ENCODE data around the gene PRR5.

Gene PRR5

DNA sequence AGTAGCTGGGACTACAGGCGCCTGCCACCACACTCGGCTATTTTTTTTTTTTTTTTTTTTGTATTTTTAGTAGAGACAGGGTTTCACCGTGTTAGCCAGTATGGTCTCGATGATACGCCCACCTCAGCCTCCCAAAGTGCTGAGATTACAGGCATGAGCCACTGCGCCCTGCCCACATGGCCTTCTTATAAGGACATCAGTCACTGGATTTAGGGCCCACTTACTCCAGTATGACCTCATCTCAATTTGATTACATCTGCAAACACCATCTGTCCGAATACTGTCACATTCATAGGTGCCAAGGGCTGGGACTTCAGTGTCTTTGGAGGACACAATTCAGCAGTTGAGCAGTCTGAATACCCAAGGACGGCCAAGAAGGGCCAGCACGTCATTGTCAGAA, 8.2 kb upstream of the PRR5 start:
- DNase-seq (ENCODE audit: low read depth): no peak

DNA sequence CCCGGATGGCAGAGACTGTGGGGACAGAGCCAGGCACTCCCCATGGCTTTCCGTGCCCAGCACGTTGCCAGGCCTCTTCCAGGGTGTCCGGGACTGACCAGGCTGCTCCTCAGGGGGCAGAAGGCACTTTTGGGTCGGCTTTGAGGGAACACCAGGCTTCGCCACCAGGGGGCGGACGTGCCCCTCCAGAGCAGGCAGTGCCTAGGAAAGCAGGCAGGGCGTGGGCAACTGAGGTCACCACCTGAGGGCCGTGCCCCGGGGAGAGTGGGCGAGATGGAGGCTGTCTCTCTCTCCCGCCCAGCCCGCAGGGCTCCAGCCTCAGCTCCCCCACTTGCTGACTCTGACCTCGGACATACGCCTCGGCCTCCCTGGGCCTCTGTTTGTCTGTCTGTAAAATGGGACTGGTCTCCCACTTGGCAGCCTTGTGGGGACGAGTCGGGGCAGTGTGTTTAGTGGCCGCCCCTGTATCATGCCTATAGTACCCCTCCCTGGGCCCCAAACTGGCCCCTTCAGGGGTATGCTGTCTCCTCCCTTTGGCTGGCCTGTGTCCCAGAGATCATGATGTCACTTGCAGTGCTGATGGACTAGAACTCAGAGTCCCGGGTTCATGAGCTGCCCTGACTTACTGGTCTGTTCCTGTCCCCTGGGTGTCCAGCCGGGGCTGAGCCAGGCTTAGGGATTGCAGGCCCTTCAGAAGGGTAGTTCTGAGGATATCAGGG, 4.4 kb upstream of the PRR5 start:
- DNase-seq (ENCODE audit: low read depth): peak; percentile 57

- peak; percentile 97 for DNase-seq (ENCODE audit: low read depth)
Observed at GRCh38 chr22:44698531-44699421, 3.2 kb upstream of the PRR5 start.

DNA sequence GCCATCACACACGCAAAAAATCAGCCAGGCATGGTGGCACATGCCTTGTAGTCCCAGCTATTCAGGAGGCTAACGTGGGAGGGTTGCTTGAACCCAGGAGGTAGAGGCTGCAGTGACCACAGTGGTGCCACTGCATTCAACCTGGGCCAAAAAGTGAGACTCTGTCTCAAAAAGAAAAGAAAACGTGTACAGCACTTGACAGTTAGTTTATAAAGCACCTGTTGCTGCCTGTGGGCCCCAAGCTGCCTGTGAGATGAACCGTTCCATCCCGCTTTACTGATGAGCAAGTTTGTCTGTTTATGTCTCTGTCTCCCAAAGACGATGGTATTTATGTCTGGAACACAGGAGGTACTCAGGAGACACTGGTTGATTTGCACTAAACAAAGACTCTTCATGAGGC, 1.5 kb upstream of the PRR5 start:
- no peak for DNase-seq (ENCODE audit: low read depth)

GRCh38 chr22:44701187-44701790, 715 bp upstream of the PRR5 start:
- no peak for DNase-seq (ENCODE audit: low read depth)

DNA sequence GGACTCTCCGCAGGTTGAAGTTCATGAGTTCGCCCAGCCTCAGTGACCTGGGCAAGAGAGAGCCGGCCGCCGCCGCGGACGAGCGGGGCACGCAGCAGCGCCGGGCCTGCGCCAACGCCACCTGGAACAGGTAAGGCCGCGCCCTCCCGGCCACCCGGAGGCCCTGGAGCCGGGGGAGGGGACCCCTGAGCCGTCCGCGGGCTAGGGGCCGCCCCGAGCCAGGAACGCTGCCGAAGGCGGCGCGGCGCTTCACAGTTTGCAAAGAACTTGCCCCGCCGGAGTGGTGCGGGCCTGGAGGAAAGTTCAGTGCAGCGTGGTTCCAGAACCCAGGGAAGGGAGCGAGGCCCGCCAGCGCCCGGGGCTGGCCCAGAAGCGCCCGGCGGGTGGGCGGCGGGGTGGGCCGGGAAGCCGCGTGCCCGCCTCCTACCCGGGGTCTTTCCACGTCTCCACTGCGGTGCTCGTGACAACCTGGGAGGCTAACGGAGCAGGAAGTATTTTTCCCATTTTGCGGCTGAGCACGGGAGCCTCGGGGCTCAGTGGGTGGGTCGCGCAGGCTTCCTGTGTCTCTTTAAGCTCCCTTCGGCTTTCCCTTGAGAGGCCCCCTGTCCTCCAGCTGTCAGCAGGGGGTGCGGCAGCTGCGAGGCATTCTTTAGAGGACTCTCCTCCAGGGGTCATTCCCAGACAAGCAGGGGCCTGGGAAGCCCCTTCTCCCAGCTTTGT, 635 bp downstream of the PRR5 start:
- no peak for DNase-seq (ENCODE audit: low read depth)

GRCh38 chr22:44703255-44703870, 1.4 kb downstream of the PRR5 start:
- DNase-seq (ENCODE audit: low read depth): no peak

DNA sequence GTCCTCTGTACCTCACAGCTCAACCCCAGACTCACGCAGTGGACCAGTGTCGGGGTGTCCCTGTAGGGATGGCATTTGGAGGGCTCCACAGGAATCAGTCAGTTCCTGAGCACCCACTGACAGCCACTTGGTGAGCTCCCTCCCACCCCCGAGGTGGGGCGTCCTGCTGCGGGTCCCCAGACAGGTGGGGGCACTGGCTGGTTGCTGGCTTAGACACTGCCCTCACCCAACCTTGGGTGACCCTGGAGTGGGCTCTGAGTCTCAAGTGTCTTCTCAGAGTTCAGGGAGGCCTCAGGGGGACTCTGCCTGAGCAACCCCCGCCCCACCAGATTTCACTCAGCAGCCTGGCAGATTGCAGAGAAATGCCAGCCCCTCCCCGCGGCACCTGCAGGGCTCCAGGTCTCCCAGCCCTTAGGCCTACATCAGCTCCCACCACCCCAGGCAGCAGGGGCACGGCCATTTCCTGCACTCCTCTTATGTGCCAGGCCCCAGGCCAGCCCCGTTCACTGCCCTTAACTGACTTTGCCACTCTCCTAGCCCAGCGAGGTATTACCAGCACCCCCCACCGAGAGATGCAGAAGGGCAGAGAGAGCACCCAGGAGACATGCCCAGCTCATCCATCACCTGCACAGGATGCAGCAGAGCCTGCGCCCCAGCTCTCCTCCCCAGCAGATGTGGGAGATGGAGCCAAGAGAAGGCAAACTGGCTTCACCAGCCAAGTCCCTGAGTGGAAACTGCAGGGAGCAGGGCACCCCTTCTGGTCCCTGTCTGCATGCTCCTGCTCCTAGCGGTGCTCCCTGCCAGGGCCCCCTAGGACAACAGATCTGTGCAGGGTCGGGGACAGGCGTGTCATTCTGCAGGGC, 2.4 kb downstream of the PRR5 start:
- no peak for DNase-seq (ENCODE audit: low read depth)

DNA sequence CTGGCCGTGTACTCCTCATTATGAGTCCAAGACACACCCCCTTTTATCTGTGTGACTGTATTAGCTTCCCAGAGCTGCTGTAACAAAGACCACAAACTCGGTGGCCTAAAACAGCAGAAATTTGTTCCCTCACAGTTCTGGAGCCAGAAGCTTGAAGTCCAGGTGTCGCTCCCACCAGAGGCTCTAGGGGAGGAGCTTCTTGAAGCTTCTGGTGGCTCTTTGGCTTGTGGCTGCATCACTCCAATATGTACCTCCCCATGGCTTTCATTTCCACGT, 3.0 kb downstream of the PRR5 start:
- DNase-seq (ENCODE audit: low read depth): no peak

GRCh38 chr22:44706488-44706887, 4.5 kb downstream of the PRR5 start:
- no peak for DNase-seq (ENCODE audit: low read depth)

DNA sequence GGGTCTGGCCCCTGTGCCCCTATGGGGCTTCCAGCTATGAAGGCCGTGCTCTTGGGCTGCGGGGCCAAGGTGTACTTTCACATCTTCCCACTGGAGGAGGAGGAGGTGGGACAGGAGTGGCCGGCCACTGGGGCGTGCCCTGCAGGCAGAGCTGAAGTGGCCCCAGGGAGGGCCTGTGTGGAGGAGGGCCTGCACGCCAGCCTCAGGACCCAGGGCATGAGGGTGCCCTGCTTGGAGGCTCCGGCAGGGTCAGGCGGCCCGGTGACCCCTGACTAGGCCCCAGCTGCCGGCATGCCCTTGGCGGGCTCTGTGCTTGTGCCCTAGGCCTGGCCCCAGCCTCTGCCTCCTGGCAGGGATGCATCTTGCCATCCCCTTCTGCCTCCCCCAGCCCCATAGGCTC, 5.2 kb downstream of the PRR5 start:
- no peak for DNase-seq (ENCODE audit: low read depth)

- no peak for DNase-seq (ENCODE audit: low read depth)
Observed at GRCh38 chr22:44707752-44708151, 5.7 kb downstream of the PRR5 start.

DNA sequence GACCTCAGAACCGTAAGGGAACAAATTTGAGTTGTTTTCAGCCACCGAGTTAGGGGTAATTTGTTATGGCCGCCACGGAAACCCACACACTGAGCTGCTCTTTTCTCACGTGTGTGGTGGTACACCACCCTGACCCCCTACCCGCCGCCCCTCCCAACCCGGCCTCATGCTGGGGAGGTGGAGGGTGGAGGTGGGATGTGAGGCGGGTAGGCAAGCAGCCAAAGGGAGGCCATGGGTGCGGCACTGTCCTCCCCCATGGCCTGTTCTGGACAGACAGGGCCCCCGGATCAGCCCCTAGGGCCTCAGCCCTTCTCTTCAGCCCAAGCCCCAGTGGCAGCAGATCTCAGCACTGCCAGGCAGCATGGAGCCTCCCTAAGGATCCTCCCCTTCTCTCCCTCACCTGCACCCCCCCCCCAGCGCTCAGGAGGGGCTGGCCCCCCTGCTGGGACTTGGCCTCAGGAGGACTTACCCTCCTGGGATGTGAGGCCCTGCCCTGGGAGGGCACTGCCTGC, 7.9 kb downstream of the PRR5 start:
- no peak for DNase-seq (ENCODE audit: low read depth)

- DNase-seq (ENCODE audit: low read depth): no peak
Observed at GRCh38 chr22:44710474-44711240, 8.7 kb downstream of the PRR5 start.

- DNase-seq (ENCODE audit: low read depth): no peak
Observed at GRCh38 chr22:44711241-44711560, 9.2 kb downstream of the PRR5 start.

- no peak for DNase-seq (ENCODE audit: low read depth)
Observed at GRCh38 chr22:44711690-44712555, 9.9 kb downstream of the PRR5 start.

DNA sequence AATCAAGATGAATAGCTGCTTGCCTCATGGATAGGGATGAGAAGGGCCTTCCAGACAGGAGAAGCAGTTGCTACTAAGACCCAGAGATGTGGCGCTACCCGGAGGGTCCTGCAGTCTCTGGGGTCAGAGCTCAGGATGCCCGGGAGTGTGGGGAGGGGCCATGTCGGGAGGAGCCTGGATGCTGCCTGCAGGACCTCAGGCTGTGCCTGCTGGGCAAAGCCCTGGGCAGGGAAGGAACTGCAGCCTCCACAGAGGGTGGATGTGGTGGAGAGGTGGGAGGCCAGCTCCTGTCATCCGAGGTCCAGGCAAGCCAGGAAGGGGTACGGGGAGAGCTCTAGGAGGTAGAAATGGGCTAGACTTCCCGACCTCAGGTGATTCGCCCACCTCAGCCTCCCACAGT, 11.0 kb downstream of the PRR5 start:
- no peak for DNase-seq (ENCODE audit: low read depth)

DNA sequence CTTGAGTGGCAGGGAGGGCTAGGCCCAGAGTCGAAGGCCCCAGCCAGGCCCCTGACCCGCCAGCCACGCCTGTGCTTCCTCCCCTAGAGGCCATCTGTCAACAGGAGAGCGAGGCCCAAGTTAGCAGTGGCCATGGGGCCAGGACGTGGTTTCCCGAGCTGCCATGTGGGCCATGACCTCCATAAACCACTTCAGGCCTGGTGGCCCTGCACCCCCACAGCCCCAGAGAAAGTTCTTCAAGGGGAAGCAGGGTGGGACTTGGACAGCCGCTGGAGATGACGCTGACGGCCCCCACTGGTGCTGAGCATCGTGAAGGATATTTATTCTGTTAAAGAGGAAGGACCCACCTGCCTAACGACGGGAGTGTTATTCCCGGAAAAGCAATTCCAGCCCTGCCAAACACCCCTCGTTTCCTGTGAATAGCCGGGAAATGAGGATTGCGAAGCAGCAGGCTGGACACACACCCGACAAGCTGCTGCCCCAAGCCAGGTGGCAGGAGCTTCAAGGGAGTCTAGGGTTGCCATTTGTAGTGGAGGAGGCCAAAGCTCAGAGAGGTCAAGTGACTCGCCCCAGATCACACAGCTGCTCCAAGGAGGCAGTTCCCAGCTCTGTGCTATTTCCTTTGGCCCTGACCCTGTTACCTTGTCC, 12.8 kb downstream of the PRR5 start:
- no peak for DNase-seq (ENCODE audit: low read depth)

GRCh38 chr22:44718418-44718817, 16.4 kb downstream of the PRR5 start:
- no peak for DNase-seq (ENCODE audit: low read depth)

All from GM04504 (cell line).